ENCODE measurements around the gene VWA5B2. TPM values are rescaled to one million over a fixed set of nuclear protein-coding genes. Genes with fewer than 3 reads are reported as not detected.

Gene VWA5B2
- total RNA-seq, 1 experiment from 2014 or later, result 0.44 TPM

DNA sequence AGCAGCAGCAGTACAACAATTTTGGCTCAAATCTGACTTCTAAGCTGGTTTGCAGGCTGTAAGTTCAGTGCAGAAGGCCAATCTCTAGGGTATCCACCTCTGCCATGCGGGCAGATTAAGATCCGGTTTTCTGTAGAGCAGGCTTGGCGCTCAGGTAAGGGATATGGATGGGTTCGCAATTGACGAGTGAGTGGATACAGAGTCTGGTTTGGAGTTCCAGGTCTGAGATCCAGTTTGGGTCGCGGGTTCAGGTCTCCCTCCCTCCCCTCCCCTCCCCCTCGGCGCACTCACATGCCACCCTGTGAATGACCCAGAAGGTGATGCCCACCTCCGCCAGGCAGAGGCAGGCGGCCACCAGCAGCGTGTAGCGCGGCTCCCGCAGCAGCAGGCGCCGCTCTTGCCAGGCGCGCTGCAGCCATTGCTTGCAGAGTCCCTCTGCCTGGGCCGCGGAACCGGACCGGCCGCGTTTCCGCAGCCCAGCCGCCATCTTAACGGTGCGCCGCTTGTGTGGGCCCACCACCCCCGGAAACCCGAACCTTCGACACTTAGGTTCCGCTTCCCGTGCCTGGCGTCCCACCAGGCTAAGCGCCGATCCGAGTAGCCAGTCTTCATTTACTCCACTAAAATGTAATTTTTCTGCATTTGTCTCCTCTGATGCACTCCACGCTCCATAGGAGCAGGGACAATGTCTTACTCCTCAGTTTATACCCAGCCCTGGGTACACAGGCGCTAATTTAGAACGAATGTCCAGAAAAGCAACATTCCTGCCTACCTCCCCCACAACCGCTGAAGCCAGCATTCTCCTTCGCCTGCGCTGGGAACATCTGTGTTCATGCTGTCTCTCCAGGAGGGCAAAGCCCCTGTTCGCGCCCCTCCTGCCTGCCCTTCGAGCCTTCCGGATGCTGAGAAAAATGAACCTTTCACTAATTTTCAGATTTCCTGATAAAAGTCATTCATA is 19.3 kb downstream of the VWA5B2 start, which contains the start of gene ALG3:
TSS of gene ALG3 (minus strand) at position 509 of the 958 bp plus-strand sequence. CDS start at position 487, 22 bp downstream.
- Mint-ChIP-seq H3K9me3 (no peaks in the 10 kb centered on the region), H3K36me3 (peaks cover 12% of the 10 kb centered on the region), H3K4me3 (peak within 1 kb of the TSS; percentile 98), H3K27ac (peak within 1 kb of the TSS; percentile 100), H3K4me1 (0 out of 2 replicates have a peak, but pooled peaks cover 5% of the 10 kb centered on the region), H3K27me3 (ENCODE audit: low read depth) (no peaks in the 10 kb centered on the region)
- DNase-seq (ENCODE audit: low spot score) (peak; percentile 88), ATAC-seq (peak; percentile 22)
- POLR2A ChIA-PET, result no interaction called here
- CTCF ChIA-PET, result interaction anchor here (0.6 to 1.4 kb wide), 8 partner anchors 12 to 96 kb away, joined by 3 to 22 read pairs (median 6); partner anchors contain the start of genes ABCF3 and VWA5B2
- TF ChIP-seq, protein P1, sequence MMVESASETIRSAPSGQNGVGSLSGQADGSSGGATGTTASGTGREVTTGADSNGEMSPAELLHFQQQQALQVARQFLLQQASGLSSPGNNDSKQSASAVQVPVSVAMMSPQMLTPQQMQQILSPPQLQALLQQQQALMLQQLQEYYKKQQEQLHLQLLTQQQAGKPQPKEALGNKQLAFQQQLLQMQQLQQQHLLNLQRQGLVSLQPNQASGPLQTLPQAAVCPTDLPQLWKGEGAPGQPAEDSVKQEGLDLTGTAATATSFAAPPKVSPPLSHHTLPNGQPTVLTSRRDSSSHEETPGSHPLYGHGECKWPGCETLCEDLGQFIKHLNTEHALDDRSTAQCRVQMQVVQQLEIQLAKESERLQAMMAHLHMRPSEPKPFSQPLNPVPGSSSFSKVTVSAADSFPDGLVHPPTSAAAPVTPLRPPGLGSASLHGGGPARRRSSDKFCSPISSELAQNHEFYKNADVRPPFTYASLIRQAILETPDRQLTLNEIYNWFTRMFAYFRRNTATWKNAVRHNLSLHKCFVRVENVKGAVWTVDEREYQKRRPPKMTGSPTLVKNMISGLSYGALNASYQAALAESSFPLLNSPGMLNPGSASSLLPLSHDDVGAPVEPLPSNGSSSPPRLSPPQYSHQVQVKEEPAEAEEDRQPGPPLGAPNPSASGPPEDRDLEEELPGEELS (CRISPR knock-in tag; IDR thresholded peaks at IDR 0.05), result peak; percentile 82
- TF ChIP-seq NR3C1 (CRISPR knock-in tag; conservative IDR thresholded peaks at IDR 0.05; ENCODE audit: low read depth) (no peak), ZNF219 (CRISPR knock-in tag; IDR thresholded peaks at IDR 0.05; ENCODE audit: borderline replicate concordance) (no peak), CREB1 (CRISPR knock-in tag; IDR thresholded peaks at IDR 0.05) (no peak), JUN (CRISPR knock-in tag; IDR thresholded peaks at IDR 0.05) (peak; percentile 91), FOXK1 (CRISPR knock-in tag; IDR thresholded peaks at IDR 0.05) (peak; percentile 96), OVOL2 (CRISPR knock-in tag; IDR thresholded peaks at IDR 0.05; ENCODE audit: borderline replicate concordance) (no peak), TP53 (CRISPR knock-in tag; IDR thresholded peaks at IDR 0.05) (no peak), TEAD1 (CRISPR knock-in tag; IDR thresholded peaks at IDR 0.05) (peak; percentile 79; the same call in 1 of the 2 replicates), HMGA2 (CRISPR knock-in tag; IDR thresholded peaks at IDR 0.05) (no peak), FOXP1 (CRISPR knock-in tag; IDR thresholded peaks at IDR 0.05; ENCODE audit: borderline replicate concordance) (peak; percentile 93), ZNF263 (CRISPR knock-in tag; IDR thresholded peaks at IDR 0.05; ENCODE audit: low read depth) (no peak), MYBL2 (CRISPR knock-in tag; IDR thresholded peaks at IDR 0.05) (0 out of 2 replicates have a peak, but pooled peaks have one; percentile 68), KAT7 (CRISPR knock-in tag; IDR thresholded peaks at IDR 0.05; ENCODE audit: borderline replicate concordance) (0 out of 2 replicates have a peak, but pooled peaks have one; percentile 31), RELA (CRISPR knock-in tag; IDR thresholded peaks at IDR 0.05; ENCODE audit: borderline replicate concordance) (no peak), ATF1 (CRISPR knock-in tag; IDR thresholded peaks at IDR 0.05) (peak; percentile 80)
- TF ChIP-seq, protein P2, sequence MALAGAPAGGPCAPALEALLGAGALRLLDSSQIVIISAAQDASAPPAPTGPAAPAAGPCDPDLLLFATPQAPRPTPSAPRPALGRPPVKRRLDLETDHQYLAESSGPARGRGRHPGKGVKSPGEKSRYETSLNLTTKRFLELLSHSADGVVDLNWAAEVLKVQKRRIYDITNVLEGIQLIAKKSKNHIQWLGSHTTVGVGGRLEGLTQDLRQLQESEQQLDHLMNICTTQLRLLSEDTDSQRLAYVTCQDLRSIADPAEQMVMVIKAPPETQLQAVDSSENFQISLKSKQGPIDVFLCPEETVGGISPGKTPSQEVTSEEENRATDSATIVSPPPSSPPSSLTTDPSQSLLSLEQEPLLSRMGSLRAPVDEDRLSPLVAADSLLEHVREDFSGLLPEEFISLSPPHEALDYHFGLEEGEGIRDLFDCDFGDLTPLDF (CRISPR knock-in tag; IDR thresholded peaks at IDR 0.05), result no peak
- TF ChIP-seq, protein P3, sequence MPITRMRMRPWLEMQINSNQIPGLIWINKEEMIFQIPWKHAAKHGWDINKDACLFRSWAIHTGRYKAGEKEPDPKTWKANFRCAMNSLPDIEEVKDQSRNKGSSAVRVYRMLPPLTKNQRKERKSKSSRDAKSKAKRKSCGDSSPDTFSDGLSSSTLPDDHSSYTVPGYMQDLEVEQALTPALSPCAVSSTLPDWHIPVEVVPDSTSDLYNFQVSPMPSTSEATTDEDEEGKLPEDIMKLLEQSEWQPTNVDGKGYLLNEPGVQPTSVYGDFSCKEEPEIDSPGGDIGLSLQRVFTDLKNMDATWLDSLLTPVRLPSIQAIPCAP (CRISPR knock-in tag; IDR thresholded peaks at IDR 0.05), result peak; percentile 83; the same call in 1 of the 2 replicates
- TF ChIP-seq, protein P4, sequence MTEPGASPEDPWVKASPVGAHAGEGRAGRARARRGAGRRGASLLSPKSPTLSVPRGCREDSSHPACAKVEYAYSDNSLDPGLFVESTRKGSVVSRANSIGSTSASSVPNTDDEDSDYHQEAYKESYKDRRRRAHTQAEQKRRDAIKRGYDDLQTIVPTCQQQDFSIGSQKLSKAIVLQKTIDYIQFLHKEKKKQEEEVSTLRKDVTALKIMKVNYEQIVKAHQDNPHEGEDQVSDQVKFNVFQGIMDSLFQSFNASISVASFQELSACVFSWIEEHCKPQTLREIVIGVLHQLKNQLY (CRISPR knock-in tag; IDR thresholded peaks at IDR 0.05), result peak; percentile 70; the same call in 1 of the 2 replicates
- TF ChIP-seq, protein P5, sequence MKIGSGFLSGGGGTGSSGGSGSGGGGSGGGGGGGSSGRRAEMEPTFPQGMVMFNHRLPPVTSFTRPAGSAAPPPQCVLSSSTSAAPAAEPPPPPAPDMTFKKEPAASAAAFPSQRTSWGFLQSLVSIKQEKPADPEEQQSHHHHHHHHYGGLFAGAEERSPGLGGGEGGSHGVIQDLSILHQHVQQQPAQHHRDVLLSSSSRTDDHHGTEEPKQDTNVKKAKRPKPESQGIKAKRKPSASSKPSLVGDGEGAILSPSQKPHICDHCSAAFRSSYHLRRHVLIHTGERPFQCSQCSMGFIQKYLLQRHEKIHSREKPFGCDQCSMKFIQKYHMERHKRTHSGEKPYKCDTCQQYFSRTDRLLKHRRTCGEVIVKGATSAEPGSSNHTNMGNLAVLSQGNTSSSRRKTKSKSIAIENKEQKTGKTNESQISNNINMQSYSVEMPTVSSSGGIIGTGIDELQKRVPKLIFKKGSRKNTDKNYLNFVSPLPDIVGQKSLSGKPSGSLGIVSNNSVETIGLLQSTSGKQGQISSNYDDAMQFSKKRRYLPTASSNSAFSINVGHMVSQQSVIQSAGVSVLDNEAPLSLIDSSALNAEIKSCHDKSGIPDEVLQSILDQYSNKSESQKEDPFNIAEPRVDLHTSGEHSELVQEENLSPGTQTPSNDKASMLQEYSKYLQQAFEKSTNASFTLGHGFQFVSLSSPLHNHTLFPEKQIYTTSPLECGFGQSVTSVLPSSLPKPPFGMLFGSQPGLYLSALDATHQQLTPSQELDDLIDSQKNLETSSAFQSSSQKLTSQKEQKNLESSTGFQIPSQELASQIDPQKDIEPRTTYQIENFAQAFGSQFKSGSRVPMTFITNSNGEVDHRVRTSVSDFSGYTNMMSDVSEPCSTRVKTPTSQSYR (CRISPR knock-in tag; IDR thresholded peaks at IDR 0.05), result peak; percentile 87
- TF ChIP-seq, protein P6, sequence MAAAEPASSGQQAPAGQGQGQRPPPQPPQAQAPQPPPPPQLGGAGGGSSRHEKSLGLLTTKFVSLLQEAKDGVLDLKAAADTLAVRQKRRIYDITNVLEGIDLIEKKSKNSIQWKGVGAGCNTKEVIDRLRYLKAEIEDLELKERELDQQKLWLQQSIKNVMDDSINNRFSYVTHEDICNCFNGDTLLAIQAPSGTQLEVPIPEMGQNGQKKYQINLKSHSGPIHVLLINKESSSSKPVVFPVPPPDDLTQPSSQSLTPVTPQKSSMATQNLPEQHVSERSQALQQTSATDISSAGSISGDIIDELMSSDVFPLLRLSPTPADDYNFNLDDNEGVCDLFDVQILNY (CRISPR knock-in tag; IDR thresholded peaks at IDR 0.05), result peak; percentile 74; the same call in 1 of the 2 replicates
- TF ChIP-seq, protein P7, sequence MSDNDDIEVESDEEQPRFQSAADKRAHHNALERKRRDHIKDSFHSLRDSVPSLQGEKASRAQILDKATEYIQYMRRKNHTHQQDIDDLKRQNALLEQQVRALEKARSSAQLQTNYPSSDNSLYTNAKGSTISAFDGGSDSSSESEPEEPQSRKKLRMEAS (CRISPR knock-in tag; IDR thresholded peaks at IDR 0.05), result peak; percentile 71
- TF ChIP-seq, protein P8, sequence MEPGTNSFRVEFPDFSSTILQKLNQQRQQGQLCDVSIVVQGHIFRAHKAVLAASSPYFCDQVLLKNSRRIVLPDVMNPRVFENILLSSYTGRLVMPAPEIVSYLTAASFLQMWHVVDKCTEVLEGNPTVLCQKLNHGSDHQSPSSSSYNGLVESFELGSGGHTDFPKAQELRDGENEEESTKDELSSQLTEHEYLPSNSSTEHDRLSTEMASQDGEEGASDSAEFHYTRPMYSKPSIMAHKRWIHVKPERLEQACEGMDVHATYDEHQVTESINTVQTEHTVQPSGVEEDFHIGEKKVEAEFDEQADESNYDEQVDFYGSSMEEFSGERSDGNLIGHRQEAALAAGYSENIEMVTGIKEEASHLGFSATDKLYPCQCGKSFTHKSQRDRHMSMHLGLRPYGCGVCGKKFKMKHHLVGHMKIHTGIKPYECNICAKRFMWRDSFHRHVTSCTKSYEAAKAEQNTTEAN (CRISPR knock-in tag; IDR thresholded peaks at IDR 0.05), result peak; percentile 31; the same call in 1 of the 2 replicates
- TF ChIP-seq, protein P9, sequence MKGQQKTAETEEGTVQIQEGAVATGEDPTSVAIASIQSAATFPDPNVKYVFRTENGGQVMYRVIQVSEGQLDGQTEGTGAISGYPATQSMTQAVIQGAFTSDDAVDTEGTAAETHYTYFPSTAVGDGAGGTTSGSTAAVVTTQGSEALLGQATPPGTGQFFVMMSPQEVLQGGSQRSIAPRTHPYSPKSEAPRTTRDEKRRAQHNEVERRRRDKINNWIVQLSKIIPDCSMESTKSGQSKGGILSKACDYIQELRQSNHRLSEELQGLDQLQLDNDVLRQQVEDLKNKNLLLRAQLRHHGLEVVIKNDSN (CRISPR knock-in tag; IDR thresholded peaks at IDR 0.05), result peak; percentile 51; the same call in 1 of the 2 replicates

Data from WTC11 (cell line).